Inflammatory macrophage (primary cell): ENCODE results near the gene SBNO2.
"Not testable (repeated sequence)": the region's sequence is repeated elsewhere in the genome, so short reads cannot be mapped to it uniquely, and the experiment has no call there.

ENCODE experiments used
- DNase-seq, 2 donors: peaks; one replicate each; pipeline ENCODE4 v3.0.0-alpha.2; 2020 to 2022

Gene SBNO2

DNA sequence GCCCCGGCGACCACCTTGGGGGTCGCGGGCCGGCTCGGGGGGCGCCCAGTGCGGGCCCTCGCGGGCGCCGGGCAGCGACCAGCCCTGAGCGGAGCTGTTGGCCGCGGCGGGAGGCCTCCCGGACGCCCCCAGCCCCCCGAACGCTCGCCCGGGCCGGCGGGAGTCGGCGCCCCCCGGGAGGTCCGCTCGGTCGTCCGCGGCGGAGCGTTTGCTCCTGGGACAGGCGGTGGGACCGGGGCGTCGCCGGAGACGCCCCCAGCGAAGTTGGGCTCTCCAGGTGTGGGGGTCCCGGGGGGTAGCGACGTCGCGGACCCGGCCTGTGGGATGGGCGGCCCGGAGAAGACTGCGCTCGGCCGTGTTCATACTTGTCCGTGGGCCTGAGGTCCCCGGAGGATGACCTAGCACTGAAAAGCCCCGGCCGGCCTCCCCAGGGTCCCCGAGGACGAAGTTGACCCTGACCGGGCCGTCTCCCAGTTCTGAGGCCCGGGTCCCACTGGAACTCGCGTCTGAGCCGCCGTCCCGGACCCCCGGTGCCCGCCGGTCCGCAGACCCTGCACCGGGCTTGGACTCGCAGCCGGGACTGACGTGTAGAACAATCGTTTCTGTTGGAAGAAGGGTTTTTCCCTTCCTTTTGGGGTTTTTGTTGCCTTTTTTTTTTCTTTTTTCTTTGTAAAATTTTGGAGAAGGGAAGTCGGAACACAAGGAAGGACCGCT lies 32.2 kb upstream of the SBNO2 start:
- DNase-seq = no peak

DNA sequence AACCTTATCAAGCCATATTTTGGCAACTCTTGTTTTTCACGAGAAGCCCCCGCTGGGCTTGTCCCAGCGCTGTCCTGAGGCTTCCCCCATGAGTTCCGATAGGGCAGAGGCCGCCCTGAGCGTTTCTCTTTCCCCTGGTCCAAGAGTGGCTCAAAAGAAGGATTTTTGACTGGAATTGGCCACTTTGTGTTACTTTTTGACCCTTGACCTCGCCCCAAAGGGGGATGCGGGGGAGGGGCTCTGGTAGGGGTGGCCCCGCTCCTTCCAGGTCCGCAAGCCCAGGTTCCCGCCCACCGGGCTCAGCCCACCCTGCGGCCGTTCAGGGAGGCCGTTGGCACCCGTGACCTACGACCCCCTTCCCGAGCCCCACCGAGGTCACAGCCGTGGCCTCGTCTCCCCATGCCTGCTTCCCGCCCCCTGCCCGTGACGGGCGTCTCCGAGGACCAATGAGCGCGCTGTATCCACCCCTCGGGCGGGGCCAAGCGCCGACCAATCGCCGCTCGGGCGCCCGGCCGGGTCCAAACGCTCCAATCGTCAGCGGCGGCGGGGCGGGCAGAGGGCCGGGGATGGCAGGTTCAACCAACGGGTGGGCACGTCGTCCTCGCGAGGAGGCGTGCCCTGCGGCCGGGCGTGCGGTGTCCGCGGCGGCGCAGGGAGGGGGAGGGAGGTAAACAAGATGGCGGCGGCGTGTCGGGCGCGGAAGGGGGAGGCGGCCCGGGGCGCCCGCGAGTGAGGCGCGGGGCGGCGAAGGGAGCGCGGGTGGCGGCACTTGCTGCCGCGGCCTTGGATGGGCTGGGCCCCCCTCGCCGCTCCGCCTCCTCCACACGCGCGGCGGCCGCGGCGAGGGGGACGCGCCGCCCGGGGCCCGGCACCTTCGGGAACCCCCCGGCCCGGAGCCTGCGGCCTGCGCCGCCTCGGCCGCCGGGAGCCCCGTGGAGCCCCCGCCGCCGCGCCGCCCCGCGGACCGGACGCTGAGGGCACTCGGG lies 31.3 kb upstream of the SBNO2 start, which contains the start of gene STK11:
Gene STK11, plus strand, starts transcription at position 665 of the 986 bp plus-strand sequence. CDS start 1,136 bp downstream, outside the sequence.
- peak; percentile 98 to 99 for DNase-seq

- not testable (repeated sequence) for DNase-seq
These were observed 26.5 kb upstream of the SBNO2 start for GRCh38 chr19:1200614-1201013.

DNA sequence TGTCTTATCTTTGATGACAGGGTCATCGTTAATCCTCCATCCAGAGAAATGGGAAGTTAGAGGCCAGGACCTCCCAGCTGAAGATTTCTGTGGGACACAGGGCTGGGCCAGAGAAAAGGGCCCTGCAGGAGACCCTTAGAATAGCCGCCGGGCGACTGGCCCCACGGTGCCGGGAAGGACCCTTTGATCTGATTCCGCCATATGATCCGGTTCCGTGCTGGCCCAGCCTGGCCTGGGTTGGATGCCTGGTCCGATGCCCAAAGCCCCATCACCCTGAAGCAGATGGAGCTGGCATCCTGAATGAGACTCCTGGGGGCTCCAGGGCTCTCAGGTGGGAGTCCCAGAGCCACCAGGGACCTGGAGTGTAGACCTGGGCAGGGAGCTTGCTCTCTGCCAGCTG lies 25.5 kb upstream of the SBNO2 start:
- no peak for DNase-seq

DNA sequence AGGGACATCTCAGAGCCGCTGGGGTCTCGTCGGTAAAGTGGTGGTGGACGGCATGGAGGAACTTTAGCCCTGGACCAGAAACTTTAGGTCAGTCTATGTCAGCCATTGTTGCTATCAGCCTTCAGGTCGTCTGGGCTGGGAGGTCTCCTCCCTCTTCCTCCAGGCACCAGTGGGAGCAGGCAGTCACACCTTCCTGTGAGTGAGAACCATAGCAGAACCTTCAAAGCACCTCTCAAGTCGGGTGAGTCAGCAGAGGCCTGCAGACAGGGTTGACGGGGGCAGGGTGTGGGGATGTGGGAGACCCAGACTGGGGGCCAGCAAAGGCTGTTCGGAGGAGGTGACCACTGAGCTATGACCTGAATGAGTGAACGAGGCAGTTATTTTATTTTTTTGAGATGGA lies 15.4 kb upstream of the SBNO2 start:
- no peak for DNase-seq

- no peak for DNase-seq
These were observed 9.6 kb upstream of the SBNO2 start for GRCh38 chr19:1183543-1184172.

GRCh38 chr19:1182727-1183126 lies 8.7 kb upstream of the SBNO2 start:
- DNase-seq = no peak

DNA sequence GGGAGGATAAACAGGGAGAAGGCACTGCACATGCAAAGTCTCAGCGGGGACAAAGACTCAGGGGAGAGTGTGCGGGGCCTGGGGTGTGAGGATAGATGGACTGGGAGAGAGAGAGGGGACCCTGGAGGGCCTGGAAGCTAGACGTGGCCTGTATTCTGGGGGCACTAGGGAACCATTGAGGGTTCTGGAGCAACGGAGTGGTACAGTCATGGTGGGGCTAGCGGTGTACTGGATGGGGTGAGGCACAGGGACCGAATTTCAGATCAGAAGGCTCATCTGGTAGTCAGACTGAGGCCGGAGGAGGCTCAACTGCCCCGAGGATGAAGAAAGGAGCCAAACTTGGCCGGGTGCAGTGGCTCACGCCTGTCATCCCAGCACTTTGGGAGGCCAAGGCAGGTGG lies 8.0 kb upstream of the SBNO2 start:
- DNase-seq = no peak

DNA sequence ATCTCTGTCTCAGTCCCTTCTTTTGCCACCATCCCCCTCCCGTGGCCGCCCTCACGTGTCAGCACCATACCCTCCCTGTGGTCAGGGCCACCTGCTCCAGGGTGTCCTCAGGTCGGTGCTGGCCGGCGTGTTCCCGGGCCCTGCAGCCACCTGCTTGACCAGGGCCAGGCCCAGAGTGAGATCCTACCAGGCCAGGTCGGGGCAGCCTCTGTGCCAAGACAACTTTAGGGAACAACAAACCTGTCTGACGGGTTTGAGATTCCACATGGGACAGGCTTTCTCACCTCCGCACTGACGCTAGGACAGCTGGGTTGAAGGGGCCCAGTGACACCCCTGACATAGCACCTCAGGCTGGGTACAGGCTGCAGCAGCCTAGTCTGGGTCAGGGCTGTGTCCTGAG lies 7.5 kb upstream of the SBNO2 start:
- no peak for DNase-seq

- DNase-seq = peak; percentile 91 to 96
These were observed 3.5 kb upstream of the SBNO2 start for GRCh38 chr19:1177322-1178114.

- no peak for DNase-seq
These were observed 766 bp downstream of the SBNO2 start for GRCh38 chr19:1173159-1173844.

- peak in 1 of 2 donors; percentile 27 for DNase-seq
These were observed 1.5 kb downstream of the SBNO2 start for GRCh38 chr19:1172353-1173158.

- no peak for DNase-seq
These were observed 2.2 kb downstream of the SBNO2 start for GRCh38 chr19:1171755-1172352.

DNA sequence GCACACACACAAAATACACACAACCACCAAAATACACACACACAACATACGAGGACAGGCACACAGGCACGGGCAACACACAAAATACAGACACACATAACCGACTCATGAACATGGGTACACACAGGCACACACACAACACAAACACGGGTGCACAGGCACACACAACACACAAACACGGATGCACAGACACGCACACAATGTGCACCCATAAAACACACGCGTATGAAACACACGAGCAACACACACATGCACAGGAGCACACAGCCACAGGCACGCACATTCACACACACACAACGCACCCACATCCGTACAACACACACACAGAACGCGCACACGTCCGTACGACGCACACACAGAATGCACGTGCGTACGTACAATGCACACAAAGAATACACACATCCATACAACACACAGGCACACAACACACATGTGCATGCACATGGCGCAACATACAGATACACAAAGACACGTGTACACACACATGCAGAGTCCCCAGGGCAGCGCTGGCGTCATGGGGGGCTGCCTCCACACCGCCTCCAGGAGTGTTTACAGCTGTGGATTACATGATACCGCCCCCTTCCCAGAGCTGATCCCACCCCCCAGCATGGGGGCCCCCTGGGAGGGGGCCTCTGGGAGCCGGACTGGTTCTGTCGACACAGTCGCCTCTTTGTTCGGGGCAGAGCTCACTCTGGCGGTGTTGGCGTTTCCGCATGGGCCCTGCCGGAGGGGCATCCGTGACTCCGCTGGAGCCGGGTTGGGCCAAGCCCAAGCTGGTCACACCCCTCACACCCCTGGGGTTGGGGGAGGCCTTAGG lies 2.9 kb downstream of the SBNO2 start:
- no peak for DNase-seq

DNA sequence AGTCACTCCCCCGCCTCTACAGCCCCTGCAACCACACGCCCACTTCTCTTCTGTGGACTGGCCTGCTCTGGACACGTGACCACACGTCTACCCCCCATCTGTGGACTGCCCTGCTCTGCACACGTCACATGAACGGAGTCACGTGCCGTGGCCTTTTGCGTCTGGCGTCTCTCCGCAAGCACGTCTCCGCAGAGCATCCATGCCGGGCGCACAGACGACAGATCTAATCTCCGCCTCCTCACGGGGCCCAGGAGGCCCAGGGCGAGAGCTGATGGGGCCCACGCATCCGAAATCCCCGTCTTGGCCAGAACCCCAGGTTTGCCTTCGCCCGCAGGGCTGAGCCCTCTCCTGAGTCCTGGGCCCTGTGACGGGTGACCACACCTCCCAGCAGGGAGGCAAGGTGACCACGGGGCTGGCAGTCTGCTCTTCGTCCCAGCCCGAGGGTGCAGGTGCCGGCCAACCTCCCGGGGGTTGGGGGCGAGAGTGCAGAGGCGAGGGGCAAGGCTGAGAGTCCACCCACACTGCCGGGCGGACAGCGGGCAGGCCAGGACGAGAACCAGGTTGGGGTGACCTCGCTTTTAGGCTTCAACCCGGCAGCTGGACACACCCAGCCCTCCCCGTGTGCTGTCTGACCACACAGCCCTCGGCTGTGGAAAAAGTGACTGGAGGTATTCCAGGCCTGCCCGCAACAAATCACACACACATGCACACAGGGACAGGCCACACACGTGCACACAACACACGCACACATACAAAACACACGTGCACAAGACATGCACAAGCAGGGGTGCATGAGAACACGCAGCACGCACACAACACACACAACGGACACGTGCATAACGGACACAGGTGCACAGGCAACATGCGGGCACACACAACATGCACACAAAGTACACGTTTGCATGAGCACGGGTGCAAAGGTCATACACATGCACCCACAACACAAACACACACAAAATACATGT lies 3.9 kb downstream of the SBNO2 start:
- DNase-seq = no peak

GRCh38 chr19:1169411-1169791 lies 4.7 kb downstream of the SBNO2 start:
- no peak for DNase-seq

DNA sequence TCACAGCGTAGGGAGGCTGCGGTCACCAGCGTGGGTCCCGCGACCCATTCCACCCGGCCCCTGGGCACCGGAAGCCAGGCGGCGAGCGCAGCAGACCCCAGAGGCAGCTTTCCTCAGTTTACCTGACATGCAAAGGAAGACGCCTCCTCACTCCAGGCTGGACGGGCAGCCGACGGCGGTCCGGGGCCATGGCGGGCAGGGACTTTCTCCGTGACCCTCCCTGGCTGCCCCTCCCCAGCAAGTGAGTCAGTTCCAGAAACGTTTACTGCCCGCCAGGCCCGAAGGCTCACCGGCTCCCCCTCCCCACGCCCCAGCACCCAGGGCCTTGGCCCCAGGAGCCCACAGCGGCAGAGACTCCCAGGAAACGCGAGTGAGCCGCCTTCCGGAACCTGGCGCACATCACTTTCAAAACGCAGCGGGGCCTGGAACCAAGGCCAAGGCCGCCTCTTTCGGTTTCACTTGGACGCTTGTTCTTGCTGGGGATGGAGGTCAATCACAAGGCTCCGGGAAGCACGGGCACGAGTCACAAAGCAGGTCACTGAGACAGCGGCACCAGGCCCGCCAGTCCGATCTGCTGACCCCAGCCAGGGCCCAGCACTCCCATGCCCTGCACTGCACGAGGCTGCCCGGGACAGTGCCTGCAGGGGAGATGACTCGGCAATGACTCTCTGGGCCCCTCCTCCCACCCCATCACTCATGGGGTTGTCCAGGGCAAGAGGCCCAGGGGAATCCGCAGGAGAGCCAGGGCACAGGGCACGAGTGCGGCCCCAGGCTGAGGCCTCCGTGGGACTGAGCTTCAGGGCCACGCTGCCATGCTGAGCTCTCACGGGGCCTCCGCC lies 5.3 kb downstream of the SBNO2 start:
- peak in 1 of 2 donors; percentile 22 for DNase-seq
